GM18517 (cell line): Measurements from ENCODE around the gene TSC2.
"Not testable (repeated sequence)": the region's sequence is repeated elsewhere in the genome, so short reads cannot be mapped to it uniquely, and the experiment has no call there.

Experiments
- ATAC-seq: cut with Tn5 transposase; IDR thresholded peaks from one replicate; pipeline ENCODE4 v1.9.1; 2021; ENCODE audit warnings: mild to moderate bottlenecking, moderate library complexity; ENCODE audit not compliant: unreplicated experiment

Gene TSC2

GRCh38 chr16:2117960-2118722, 70.4 kb downstream of the TSC2 start:
- ATAC-seq = not testable (repeated sequence)

GRCh38 chr16:2121325-2121724, 73.5 kb downstream of the TSC2 start:
- ATAC-seq = not testable (repeated sequence)

GRCh38 chr16:2121853-2122252, 74.1 kb downstream of the TSC2 start:
- no peak for ATAC-seq

- no peak for ATAC-seq
Measured at GRCh38 chr16:2122429-2122828, 74.6 kb downstream of the TSC2 start.

- ATAC-seq = not testable (repeated sequence)
Measured at GRCh38 chr16:2122934-2123683, 75.3 kb downstream of the TSC2 start.

- ATAC-seq = not testable (repeated sequence)
Measured at GRCh38 chr16:2123706-2124376, 76.1 kb downstream of the TSC2 start.

- not testable (repeated sequence) for ATAC-seq
Measured at GRCh38 chr16:2124377-2124693, 76.5 kb downstream of the TSC2 start.

GRCh38 chr16:2124694-2125444, 77.1 kb downstream of the TSC2 start:
- not testable (repeated sequence) for ATAC-seq

- not testable (repeated sequence) for ATAC-seq
Measured at GRCh38 chr16:2125609-2126008, 77.8 kb downstream of the TSC2 start.

- not testable (repeated sequence) for ATAC-seq
Measured at GRCh38 chr16:2126161-2126743, 78.5 kb downstream of the TSC2 start.

GRCh38 chr16:2126928-2127556, 79.3 kb downstream of the TSC2 start:
- not testable (repeated sequence) for ATAC-seq

GRCh38 chr16:2127630-2128280, 80.0 kb downstream of the TSC2 start:
- not testable (repeated sequence) for ATAC-seq

GRCh38 chr16:2129251-2129650, 81.5 kb downstream of the TSC2 start:
- ATAC-seq = not testable (repeated sequence)

GRCh38 chr16:2129890-2130447, 82.2 kb downstream of the TSC2 start:
- not testable (repeated sequence) for ATAC-seq

- not testable (repeated sequence) for ATAC-seq
Measured at GRCh38 chr16:2133797-2134196, 86.0 kb downstream of the TSC2 start.

- ATAC-seq = not testable (repeated sequence)
Measured at GRCh38 chr16:2135071-2135470, 87.3 kb downstream of the TSC2 start.

GRCh38 chr16:2135770-2136490, 88.1 kb downstream of the TSC2 start, which contains the start of gene PKD1:
TSS of gene PKD1 (minus strand) at chr16:2135898. CDS start at chr16:2135689, 209 bp downstream.
- ATAC-seq = not testable (repeated sequence)
